Tibial nerve (tissue), 4 donors: Measurements from ENCODE around the gene HOXA2. TPM values are rescaled to one million over a fixed set of nuclear protein-coding genes. Genes with fewer than 3 reads are reported as not detected.
A peak's percentile ranks its signal among the peaks of the same experiment; 100 is the strongest.

Experiments used
- DNase-seq, 2 donors: peaks; one replicate each; pipeline ENCODE4 v3.0.0-alpha.2; 2019; ENCODE audit warnings: low spot score in 2 of 2
- H3K27ac ChIP-seq, 4 donors: fragments of 200-600 bp; sonication (generic) in 3 of 4; one replicate each; pipeline ENCODE4 v1.5.1; 2017 to 2019; ENCODE audit warnings: mild to moderate bottlenecking in 1 of 4
- H3K27me3 ChIP-seq, 2 donors: fragments of 200-600 bp; sonication (generic) in 1 of 2; one replicate each; pipeline versions ENCODE4 v1.5.1 to v1.6.0; 2017 to 2019
- H3K36me3 ChIP-seq, 3 donors: fragments of 200-600 bp; sonication (generic); one replicate each; pipeline ENCODE4 v1.5.1; 2018 to 2019
- H3K4me1 ChIP-seq, 4 donors: fragments of 200-600 bp; sonication (generic) in 3 of 4; one replicate each; pipeline ENCODE4 v1.5.1; 2017 to 2019
- H3K4me3 ChIP-seq, 4 donors: fragments of 200-600 bp; sonication (generic) in 3 of 4; one replicate each; pipeline ENCODE4 v1.5.1; 2017 to 2019; ENCODE audit warnings: mild to moderate bottlenecking in 1 of 4, moderate library complexity in 1 of 4
- H3K9me3 ChIP-seq, 4 donors: fragments of 200-600 bp; sonication (generic) in 3 of 4; one replicate each; pipeline ENCODE4 v1.5.1; 2017 to 2019
- CTCF ChIP-seq, 5 experiments: fragments of 200-600 bp in 3 of 5; fragments of 450-650 bp in 2 of 5; sonication (generic) in 3 of 5; IDR thresholded peaks; one replicate each; pipeline ENCODE4 v1.5.1; 2016 to 2019; ENCODE audit warnings: antibody characterized with exemption in 5 of 5, mild to moderate bottlenecking in 3 of 5, moderate library complexity in 2 of 5
- EP300 ChIP-seq, 2 donors: sonication (generic); formaldehyde crosslinking; IDR thresholded peaks; one replicate each; pipeline ENCODE4 v1.6.1; 2017; ENCODE audit warnings: antibody characterized with exemption in 2 of 2, mild to moderate bottlenecking in 1 of 2
- POLR2A ChIP-seq, 2 donors: fragments of 450-650 bp; IDR thresholded peaks; one replicate each; pipeline ENCODE4 v1.6.1; 2017; ENCODE audit warnings: antibody characterized with exemption in 2 of 2, mild to moderate bottlenecking in 2 of 2, moderate library complexity in 2 of 2
- WGBS, 2 donors: methylation state at CpG; one replicate each; pipeline ENCODE4 v1.1.5; 2018; 5-methylcytosine and 5-hydroxymethylcytosine counted together
- total RNA-seq, 4 donors: library from RNA; depleted of rRNA; stranded (reverse); fragments of >200 nt; gene quantifications; one replicate each; pipeline ENCODE4 v1.1.0, GENCODE V29; 2016

The HOXA2 gene
- total RNA-seq, 4 donors from 2014 or later, result 2.5 to 5.9 (median 5.2) TPM

- Histone ChIP-seq H3K9me3 (no peaks in the 10 kb centered on the region), H3K4me1 (peaks cover 0 to 50% (median 2%) of the 10 kb centered on the region in 4 donors), H3K27me3 (peaks cover 0 to 71% of the 10 kb centered on the region in 2 donors), H3K4me3 (no peak overlapping the region), H3K36me3 (peaks cover 0 to 9% (median 0%) of the 10 kb centered on the region in 3 donors), H3K27ac (peak overlapping the region in 3 of 4 donors; percentile 11 to 71 (median 42))
- 62 to 64% methylated on average over 13 of the region's 13 CpGs for WGBS, 2 donors
- no peak for DNase-seq
- TF ChIP-seq POLR2A (IDR thresholded peaks at IDR 0.05) (no peak), CTCF (IDR thresholded peaks at IDR 0.05) (no peak), EP300 (IDR thresholded peaks at IDR 0.05) (no peak)
These were observed 2.0 kb upstream of the HOXA2 start for GRCh38 chr7:27104341-27105058.

- Histone ChIP-seq H3K4me3 (peak overlapping the region in 3 of 4 donors; percentile 10 to 28 (median 11)), H3K9me3 (no peaks in the 10 kb centered on the region), H3K4me1 (peaks cover 0 to 53% (median 2%) of the 10 kb centered on the region in 4 donors), H3K36me3 (peaks cover 0 to 9% (median 0%) of the 10 kb centered on the region in 3 donors), H3K27me3 (peaks cover 0 to 79% of the 10 kb centered on the region in 2 donors), H3K27ac (peak overlapping the region in 3 of 4 donors; percentile 11 to 71 (median 42))
- WGBS, 2 donors, result 49 to 51% methylated on average over 35 of the region's 35 CpGs
- no peak for DNase-seq
- TF ChIP-seq EP300 (IDR thresholded peaks at IDR 0.05), result no peak
- no peak for TF ChIP-seq CTCF (IDR thresholded peaks at IDR 0.05)
- TF ChIP-seq POLR2A (IDR thresholded peaks at IDR 0.05), result no peak
These were observed 1.2 kb upstream of the HOXA2 start for GRCh38 chr7:27103489-27104226.

GRCh38 chr7:27101957-27102580 lies 414 bp downstream of the HOXA2 start:
- H3K27ac ChIP-seq, result peak overlapping the region in 3 of 4 donors; percentile 28 to 71 (median 67)

GRCh38 chr7:27101171-27101956 lies 1.1 kb downstream of the HOXA2 start:
- Histone ChIP-seq H3K4me1 (peaks cover 0 to 69% (median 9%) of the 10 kb centered on the region in 4 donors), H3K9me3 (no peaks in the 10 kb centered on the region), H3K27me3 (peaks cover 0 to 89% of the 10 kb centered on the region in 2 donors), H3K36me3 (no peaks in the 10 kb centered on the region), H3K4me3 (peak overlapping the region; percentile 4 to 28 (median 15)), H3K27ac (peak overlapping the region in 3 of 4 donors; percentile 46 to 71 (median 67))
- WGBS, 2 donors, result 42 to 46% methylated on average over 25 of the region's 25 CpGs
- TF ChIP-seq EP300 (IDR thresholded peaks at IDR 0.05), result no peak
- TF ChIP-seq CTCF (IDR thresholded peaks at IDR 0.05), result no peak
- TF ChIP-seq POLR2A (IDR thresholded peaks at IDR 0.05), result no peak
- DNase-seq, result no peak

More at GRCh38 chr7:27101957-27102580, 414 bp downstream of the HOXA2 start:
- Histone ChIP-seq H3K4me3 (peak overlapping the region in 3 of 4 donors; percentile 1 to 28 (median 22)), H3K4me1 (peaks cover 0 to 65% (median 9%) of the 10 kb centered on the region in 4 donors), H3K36me3 (no peaks in the 10 kb centered on the region), H3K9me3 (no peaks in the 10 kb centered on the region), H3K27me3 (peaks cover 0 to 87% of the 10 kb centered on the region in 2 donors)
- WGBS, 2 donors, result 19 to 33% methylated on average over 39 of the region's 39 CpGs
- no peak for DNase-seq
- TF ChIP-seq EP300 (IDR thresholded peaks at IDR 0.05), result no peak
- TF ChIP-seq POLR2A (IDR thresholded peaks at IDR 0.05), result no peak
- no peak for TF ChIP-seq CTCF (IDR thresholded peaks at IDR 0.05)
